Liver (tissue), 9 donors: ENCODE data around the gene SLC2A4. TPM values are rescaled to one million over a fixed set of nuclear protein-coding genes. Genes with fewer than 3 reads are reported as not detected.

Experiments
- DNase-seq: peaks from one replicate; pipeline ENCODE4 v3.0.0-alpha.2; 2017; ENCODE audit warnings: low spot score
- H3K27ac ChIP-seq, 2 donors: one replicate each; pipeline ENCODE4 v1.7.0; 2013; ENCODE audit warnings: inconsistent platforms in 2 of 2, low read length in 2 of 2, control low read depth in 1 of 2, low read depth in 1 of 2, mild to moderate bottlenecking in 1 of 2
- H3K27me3 ChIP-seq, 4 donors: one replicate each; pipeline versions ENCODE4 v1.6.1 to v1.7.0; 2013; ENCODE audit warnings: low read length in 3 of 4, inconsistent platforms in 1 of 4, mild to moderate bottlenecking in 1 of 4, moderate library complexity in 1 of 4; ENCODE audit not compliant: control insufficient read depth in 4 of 4, insufficient read depth in 4 of 4
- H3K36me3 ChIP-seq, 4 donors: one replicate each; pipeline versions ENCODE4 v1.6.1 to v1.7.0; 2013; ENCODE audit warnings: low read length in 3 of 4, mild to moderate bottlenecking in 3 of 4, low read depth in 1 of 4, moderate library complexity in 1 of 4; ENCODE audit not compliant: control insufficient read depth in 4 of 4, insufficient read depth in 3 of 4
- H3K4me1 ChIP-seq, 4 donors: one replicate each; pipeline versions ENCODE4 v1.6.1 to v1.7.0; 2013; ENCODE audit warnings: low read length in 3 of 4, mild to moderate bottlenecking in 3 of 4, moderate library complexity in 1 of 4; ENCODE audit not compliant: control insufficient read depth in 4 of 4, insufficient read depth in 4 of 4
- H3K4me3 ChIP-seq, 3 donors: one replicate each; pipeline versions ENCODE4 v1.6.1 to v1.7.0; 2013; ENCODE audit warnings: low read length in 3 of 3, control low read depth in 1 of 3, low read depth in 1 of 3, mild to moderate bottlenecking in 1 of 3
- H3K9ac ChIP-seq, 2 donors: one replicate each; pipeline ENCODE4 v1.7.0; 2013; ENCODE audit warnings: low read length in 2 of 2, mild to moderate bottlenecking in 2 of 2, moderate library complexity in 2 of 2, control low read depth in 1 of 2, low read depth in 1 of 2
- H3K9me3 ChIP-seq, 4 donors: one replicate each; pipeline versions ENCODE4 v1.6.1 to v1.7.0; 2013; ENCODE audit warnings: low read length in 3 of 4; ENCODE audit not compliant: control insufficient read depth in 4 of 4
- ATF3 ChIP-seq: IDR thresholded peaks from 2 replicates; pipeline ENCODE4 v1.6.1; 2016; ENCODE audit warnings: antibody characterized with exemption
- CTCF ChIP-seq: fragments of 150-350 bp; IDR thresholded peaks from 2 replicates; pipeline ENCODE4 v1.5.1; 2017; ENCODE audit warnings: improper control_type of control experiment, low read depth, low read length; ENCODE audit not compliant: missing input control
- FOXA1 ChIP-seq: IDR thresholded peaks from 2 replicates; pipeline ENCODE4 v1.6.1; 2016; ENCODE audit warnings: antibody characterized with exemption
- FOXA2 ChIP-seq: IDR thresholded peaks from 2 replicates; pipeline ENCODE4 v1.6.1; 2016; ENCODE audit warnings: antibody characterized with exemption
- HNF4G ChIP-seq: IDR thresholded peaks from 2 replicates; pipeline ENCODE4 v1.6.1; 2016; ENCODE audit warnings: antibody characterized with exemption
- JUND ChIP-seq, 2 donors: IDR thresholded peaks; 2 replicates each; pipeline ENCODE4 v1.6.1; 2016; ENCODE audit warnings: antibody characterized with exemption in 2 of 2
- NR2F2 ChIP-seq: IDR thresholded peaks from 2 replicates; pipeline ENCODE4 v1.6.1; 2016; ENCODE audit warnings: antibody characterized with exemption
- RAD21 ChIP-seq, 2 donors: IDR thresholded peaks; 2 replicates each; pipeline ENCODE4 v1.6.1; 2016; ENCODE audit warnings: antibody characterized with exemption in 2 of 2, mild to moderate bottlenecking in 2 of 2
- RXRA ChIP-seq, 2 donors: IDR thresholded peaks; 2 replicates each; pipeline ENCODE4 v1.6.1; 2017 to 2018; ENCODE audit warnings: antibody characterized with exemption in 2 of 2, mild to moderate bottlenecking in 1 of 2
- SP1 ChIP-seq: IDR thresholded peaks from 2 replicates; pipeline ENCODE4 v1.6.1; 2018; ENCODE audit warnings: antibody characterized with exemption, mild to moderate bottlenecking
- TAF1 ChIP-seq: conservative IDR thresholded peaks from 2 replicates; pipeline ENCODE4 v1.6.1; 2016; ENCODE audit warnings: antibody characterized with exemption, mild to moderate bottlenecking
- YY1 ChIP-seq: IDR thresholded peaks from 2 replicates; pipeline ENCODE4 v1.6.1; 2016; ENCODE audit warnings: antibody characterized with exemption, mild to moderate bottlenecking
- WGBS: extraction: QIAGEN DNeasy Blood & Tissue Kit; methylation state at CpG from one replicate; pipeline ENCODE4 v1.1.7; 2013; 5-methylcytosine and 5-hydroxymethylcytosine counted together
- polyA plus RNA-seq, 2 donors: library from polyadenylated mRNA; stranded (reverse) in 1 of 2; unstranded in 1 of 2; fragments of 200-250 nt in 1 of 2; fragments of >200 nt in 1 of 2; fragmentation: Nextera tagmentation in 1 of 2; extraction: Ambion mirVana in 1 of 2; gene quantifications; one replicate each; pipeline versions ENCODE4 v1.2.1 to v1.2.3, GENCODE V29; 2013 to 2015
- total RNA-seq, 2 donors: library from RNA; depleted of rRNA; stranded (reverse); fragments of >200 nt; gene quantifications; one replicate each; pipeline ENCODE4 v1.2.3, GENCODE V29; 2014
- TF ChIP-seq, protein P1 (sequence below): IDR thresholded peaks from 2 replicates; pipeline ENCODE4 v1.6.1; 2016; ENCODE audit warnings: antibody characterized with exemption, mild to moderate bottlenecking
- TF ChIP-seq, protein P2 (sequence below): IDR thresholded peaks from 2 replicates; pipeline ENCODE4 v1.6.1; 2016; ENCODE audit warnings: antibody characterized with exemption
- TF ChIP-seq, protein P3 (sequence below): IDR thresholded peaks from 2 replicates; pipeline ENCODE4 v1.6.1; 2016; ENCODE audit warnings: antibody characterized with exemption
- donor health status: healthy.
- donor health status: healthy.
- donor health status: healthy.
- donor health status: healthy.
- donor health status: healthy.

Gene SLC2A4
- total and polyA plus RNA-seq, 4 donors, result 0.42 to 10.6 (median 1.6) TPM

GRCh38 chr17:7237761-7238419 is 43.6 kb upstream of the SLC2A4 start:
- TF ChIP-seq CTCF (no peak), JUND (IDR thresholded peaks at IDR 0.05) (no peak), TAF1 (no peak), SP1 (no peak), RAD21 (IDR thresholded peaks at IDR 0.05) (no peak), NR2F2 (no peak)
- TF ChIP-seq, protein P1, sequence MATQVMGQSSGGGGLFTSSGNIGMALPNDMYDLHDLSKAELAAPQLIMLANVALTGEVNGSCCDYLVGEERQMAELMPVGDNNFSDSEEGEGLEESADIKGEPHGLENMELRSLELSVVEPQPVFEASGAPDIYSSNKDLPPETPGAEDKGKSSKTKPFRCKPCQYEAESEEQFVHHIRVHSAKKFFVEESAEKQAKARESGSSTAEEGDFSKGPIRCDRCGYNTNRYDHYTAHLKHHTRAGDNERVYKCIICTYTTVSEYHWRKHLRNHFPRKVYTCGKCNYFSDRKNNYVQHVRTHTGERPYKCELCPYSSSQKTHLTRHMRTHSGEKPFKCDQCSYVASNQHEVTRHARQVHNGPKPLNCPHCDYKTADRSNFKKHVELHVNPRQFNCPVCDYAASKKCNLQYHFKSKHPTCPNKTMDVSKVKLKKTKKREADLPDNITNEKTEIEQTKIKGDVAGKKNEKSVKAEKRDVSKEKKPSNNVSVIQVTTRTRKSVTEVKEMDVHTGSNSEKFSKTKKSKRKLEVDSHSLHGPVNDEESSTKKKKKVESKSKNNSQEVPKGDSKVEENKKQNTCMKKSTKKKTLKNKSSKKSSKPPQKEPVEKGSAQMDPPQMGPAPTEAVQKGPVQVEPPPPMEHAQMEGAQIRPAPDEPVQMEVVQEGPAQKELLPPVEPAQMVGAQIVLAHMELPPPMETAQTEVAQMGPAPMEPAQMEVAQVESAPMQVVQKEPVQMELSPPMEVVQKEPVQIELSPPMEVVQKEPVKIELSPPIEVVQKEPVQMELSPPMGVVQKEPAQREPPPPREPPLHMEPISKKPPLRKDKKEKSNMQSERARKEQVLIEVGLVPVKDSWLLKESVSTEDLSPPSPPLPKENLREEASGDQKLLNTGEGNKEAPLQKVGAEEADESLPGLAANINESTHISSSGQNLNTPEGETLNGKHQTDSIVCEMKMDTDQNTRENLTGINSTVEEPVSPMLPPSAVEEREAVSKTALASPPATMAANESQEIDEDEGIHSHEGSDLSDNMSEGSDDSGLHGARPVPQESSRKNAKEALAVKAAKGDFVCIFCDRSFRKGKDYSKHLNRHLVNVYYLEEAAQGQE, result no peak
- Histone ChIP-seq H3K27ac (peak overlapping the region; percentile 90 to 92), H3K9me3 (no peaks in the 10 kb centered on the region), H3K27me3 (no peaks in the 10 kb centered on the region), H3K4me1 (peaks cover 4 to 58% (median 46%) of the 10 kb centered on the region in 4 donors), H3K36me3 (peaks cover 7 to 24% (median 14%) of the 10 kb centered on the region in 4 donors), H3K4me3 (peak overlapping the region; percentile 12 to 94 (median 88)), H3K9ac (peak overlapping the region in 1 of 2 donors; percentile 54)
- DNase-seq, result peak; percentile 93
- WGBS, result 1% methylated on average over 73 of the region's 73 CpGs

DNA sequence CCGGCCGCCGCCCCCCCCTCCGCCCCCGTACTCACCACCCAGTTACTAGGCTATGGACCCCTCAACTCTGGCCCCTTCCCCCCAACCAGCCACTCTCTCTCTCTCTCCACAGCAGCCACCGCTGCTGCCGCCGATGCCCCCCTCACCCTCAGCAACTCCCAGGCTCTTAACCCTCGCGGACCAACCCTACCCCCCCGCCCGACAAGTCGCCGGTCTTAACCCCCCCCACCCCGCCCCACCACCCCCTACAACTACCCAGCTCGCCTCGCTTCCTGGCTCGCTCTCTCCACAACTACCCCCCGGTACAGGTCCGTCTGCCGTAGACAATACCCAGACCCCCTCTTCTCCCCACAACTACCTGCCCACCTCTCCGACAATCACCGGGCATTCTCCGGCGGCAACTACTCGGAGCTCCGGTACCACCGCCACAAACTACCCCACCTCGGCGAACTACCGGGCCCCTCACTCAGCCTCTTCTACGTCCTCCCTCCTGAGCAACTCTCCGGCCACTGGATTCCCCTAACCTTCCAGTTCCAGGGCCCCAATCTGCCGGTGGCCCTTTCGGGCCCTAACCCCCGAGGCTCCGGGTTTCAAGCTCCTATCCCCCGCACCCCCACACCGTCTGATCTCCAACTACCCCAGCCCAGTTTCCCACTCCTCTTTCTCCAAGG is 43.0 kb upstream of the SLC2A4 start:
- Histone ChIP-seq H3K27ac (peak overlapping the region; percentile 90 to 92), H3K9ac (peak overlapping the region; percentile 88 to 89), H3K27me3 (no peaks in the 10 kb centered on the region), H3K4me3 (peak overlapping the region; percentile 88 to 94 (median 90)), H3K36me3 (peaks cover 7 to 24% (median 14%) of the 10 kb centered on the region in 4 donors), H3K9me3 (no peaks in the 10 kb centered on the region), H3K4me1 (peaks cover 2 to 56% (median 45%) of the 10 kb centered on the region in 4 donors)
- no peak for TF ChIP-seq FOXA2
- no peak for TF ChIP-seq ATF3
- no peak for TF ChIP-seq SP1
- no peak for TF ChIP-seq YY1
- TF ChIP-seq, protein P2, sequence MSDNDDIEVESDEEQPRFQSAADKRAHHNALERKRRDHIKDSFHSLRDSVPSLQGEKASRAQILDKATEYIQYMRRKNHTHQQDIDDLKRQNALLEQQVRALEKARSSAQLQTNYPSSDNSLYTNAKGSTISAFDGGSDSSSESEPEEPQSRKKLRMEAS, result no peak
- TF ChIP-seq, protein P3, sequence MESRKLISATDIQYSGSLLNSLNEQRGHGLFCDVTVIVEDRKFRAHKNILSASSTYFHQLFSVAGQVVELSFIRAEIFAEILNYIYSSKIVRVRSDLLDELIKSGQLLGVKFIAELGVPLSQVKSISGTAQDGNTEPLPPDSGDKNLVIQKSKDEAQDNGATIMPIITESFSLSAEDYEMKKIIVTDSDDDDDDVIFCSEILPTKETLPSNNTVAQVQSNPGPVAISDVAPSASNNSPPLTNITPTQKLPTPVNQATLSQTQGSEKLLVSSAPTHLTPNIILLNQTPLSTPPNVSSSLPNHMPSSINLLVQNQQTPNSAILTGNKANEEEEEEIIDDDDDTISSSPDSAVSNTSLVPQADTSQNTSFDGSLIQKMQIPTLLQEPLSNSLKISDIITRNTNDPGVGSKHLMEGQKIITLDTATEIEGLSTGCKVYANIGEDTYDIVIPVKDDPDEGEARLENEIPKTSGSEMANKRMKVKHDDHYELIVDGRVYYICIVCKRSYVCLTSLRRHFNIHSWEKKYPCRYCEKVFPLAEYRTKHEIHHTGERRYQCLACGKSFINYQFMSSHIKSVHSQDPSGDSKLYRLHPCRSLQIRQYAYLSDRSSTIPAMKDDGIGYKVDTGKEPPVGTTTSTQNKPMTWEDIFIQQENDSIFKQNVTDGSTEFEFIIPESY, result no peak
- no peak for TF ChIP-seq NR2F2
- TF ChIP-seq FOXA1, result no peak
- TF ChIP-seq, protein P1, result no peak
- TF ChIP-seq HNF4G, result no peak
- no peak for TF ChIP-seq CTCF
- TF ChIP-seq RXRA (IDR thresholded peaks at IDR 0.05), result no peak
- whole genome bisulfite sequencing, result under 1% methylated on average over 39 of the region's 39 CpGs
- DNase-seq, result peak; percentile 58
